ENCODE results near the gene LSS. TPM values are rescaled to one million over a fixed set of nuclear protein-coding genes. Genes with fewer than 3 reads are reported as not detected.

LSS gene
- total RNA-seq, 1 experiment from 2014 or later, result 45.7 TPM

- H3K9me3 ChIP-seq (ENCODE audit: low read length), result no peaks in the 10 kb centered on the region
- H4K20me1 ChIP-seq (ENCODE audit: low read length), result no peaks in the 10 kb centered on the region
- no peaks in the 10 kb centered on the region for H3F3A ChIP-seq (ENCODE audit: low read length, unreplicated experiment)
- H3K36me3 ChIP-seq (ENCODE audit: low read depth, low read length), result peaks cover 5% of the 10 kb centered on the region; the same call in 1 of the 2 replicates
- no peak overlapping the region for H3K9ac ChIP-seq (ENCODE audit: low read length)
- ChIA-PET POLR2A (ENCODE audit: unreplicated experiment) (no interaction called here), CTCF (no interaction called here)
- H3K4me2 ChIP-seq (ENCODE audit: low read length), result no peak overlapping the region
- H3K27me3 ChIP-seq (ENCODE audit: low read length), result no peaks in the 10 kb centered on the region
- BruUV-seq (replicated peaks), result no TSS peak
- no peak for DNase-seq
- no peaks in the 10 kb centered on the region for H3K9me2 ChIP-seq (replicated peaks; ENCODE audit: low read length)
- ATAC-seq, result no peak
- no peak for TF ChIP-seq EZH2phosphoT487 (IDR thresholded peaks at IDR 0.05; ENCODE audit: borderline replicate concordance, low read length)
- H3K4me3 ChIP-seq (ENCODE audit: low read length), result no peak overlapping the region
- H2AFZ ChIP-seq (ENCODE audit: low read length), result no peak overlapping the region
- intact Hi-C loops (cut with micrococcal nuclease), result no loop called here
- no peaks in the 10 kb centered on the region for H3K4me1 ChIP-seq (ENCODE audit: insufficient read depth, low read length)
- H3K79me2 ChIP-seq (ENCODE audit: low read length), result no peaks in the 10 kb centered on the region
- H3K27ac ChIP-seq (ENCODE audit: low read length), result no peak overlapping the region
Measured at GRCh38 chr21:46207920-46208591, 20.5 kb downstream of the LSS start.

GRCh38 chr21:46207006-46207919 is 21.3 kb downstream of the LSS start:
- Histone ChIP-seq H3K4me2 (ENCODE audit: low read length) (no peak overlapping the region), H3K9me3 (ENCODE audit: low read length) (no peaks in the 10 kb centered on the region), H3K4me1 (ENCODE audit: insufficient read depth, low read length) (no peaks in the 10 kb centered on the region), H3K9ac (ENCODE audit: low read length) (no peak overlapping the region), H3F3A (ENCODE audit: low read length, unreplicated experiment) (no peaks in the 10 kb centered on the region), H3K9me2 (replicated peaks; ENCODE audit: low read length) (no peaks in the 10 kb centered on the region), H3K27me3 (ENCODE audit: low read length) (no peaks in the 10 kb centered on the region), H3K36me3 (ENCODE audit: low read depth, low read length) (peaks cover 5% of the 10 kb centered on the region; the same call in 1 of the 2 replicates), H3K27ac (ENCODE audit: low read length) (no peak overlapping the region), H3K4me3 (ENCODE audit: low read length) (no peak overlapping the region), H4K20me1 (ENCODE audit: low read length) (no peaks in the 10 kb centered on the region), H3K79me2 (ENCODE audit: low read length) (no peaks in the 10 kb centered on the region), H2AFZ (ENCODE audit: low read length) (no peak overlapping the region)
- ATAC-seq (no peak), DNase-seq (no peak)
- no TSS peak for BruUV-seq (replicated peaks)
- TF ChIP-seq EZH2 (IDR thresholded peaks at IDR 0.05; ENCODE audit: low read length, unreplicated experiment) (no peak), EZH2phosphoT487 (IDR thresholded peaks at IDR 0.05; ENCODE audit: borderline replicate concordance, low read length) (no peak), CTCF (conservative IDR thresholded peaks at IDR 0.05; ENCODE audit: low read depth, low read length) (no peak)
- ChIA-PET POLR2A (ENCODE audit: unreplicated experiment) (no interaction called here), CTCF (no interaction called here)
- intact Hi-C loops (cut with micrococcal nuclease), result no loop called here

- Histone ChIP-seq H3K36me3 (ENCODE audit: low read depth, low read length) (peaks cover 5% of the 10 kb centered on the region; the same call in 1 of the 2 replicates), H3K79me2 (ENCODE audit: low read length) (no peaks in the 10 kb centered on the region), H3K4me3 (ENCODE audit: low read length) (no peak overlapping the region), H3K9me2 (replicated peaks; ENCODE audit: low read length) (no peaks in the 10 kb centered on the region), H3K27ac (ENCODE audit: low read length) (no peak overlapping the region), H2AFZ (ENCODE audit: low read length) (no peak overlapping the region), H3K9ac (ENCODE audit: low read length) (no peak overlapping the region), H3K9me3 (ENCODE audit: low read length) (no peaks in the 10 kb centered on the region), H3K4me2 (ENCODE audit: low read length) (no peak overlapping the region), H3K4me1 (ENCODE audit: insufficient read depth, low read length) (no peaks in the 10 kb centered on the region), H3K27me3 (ENCODE audit: low read length) (no peaks in the 10 kb centered on the region), H3F3A (ENCODE audit: low read length, unreplicated experiment) (no peaks in the 10 kb centered on the region), H4K20me1 (ENCODE audit: low read length) (no peaks in the 10 kb centered on the region)
- CTCF ChIA-PET, result no interaction called here
- no peak for DNase-seq
- intact Hi-C loops (cut with micrococcal nuclease), result no loop called here
- BruUV-seq (replicated peaks), result no TSS peak
- POLR2A ChIA-PET (ENCODE audit: unreplicated experiment), result no interaction called here
- TF ChIP-seq EZH2 (IDR thresholded peaks at IDR 0.05; ENCODE audit: low read length, unreplicated experiment) (no peak), EZH2phosphoT487 (IDR thresholded peaks at IDR 0.05; ENCODE audit: borderline replicate concordance, low read length) (no peak), CTCF (conservative IDR thresholded peaks at IDR 0.05; ENCODE audit: low read depth, low read length) (no peak)
- ATAC-seq, result no peak
Measured at GRCh38 chr21:46206163-46207005, 22.2 kb downstream of the LSS start.
